ENCODE data around the gene XPO5. TPM values are rescaled to one million over a fixed set of nuclear protein-coding genes. Genes with fewer than 3 reads are reported as not detected.

The XPO5 gene
- total RNA-seq, 1 experiment from 2014 or later: 77.4 TPM

DNA sequence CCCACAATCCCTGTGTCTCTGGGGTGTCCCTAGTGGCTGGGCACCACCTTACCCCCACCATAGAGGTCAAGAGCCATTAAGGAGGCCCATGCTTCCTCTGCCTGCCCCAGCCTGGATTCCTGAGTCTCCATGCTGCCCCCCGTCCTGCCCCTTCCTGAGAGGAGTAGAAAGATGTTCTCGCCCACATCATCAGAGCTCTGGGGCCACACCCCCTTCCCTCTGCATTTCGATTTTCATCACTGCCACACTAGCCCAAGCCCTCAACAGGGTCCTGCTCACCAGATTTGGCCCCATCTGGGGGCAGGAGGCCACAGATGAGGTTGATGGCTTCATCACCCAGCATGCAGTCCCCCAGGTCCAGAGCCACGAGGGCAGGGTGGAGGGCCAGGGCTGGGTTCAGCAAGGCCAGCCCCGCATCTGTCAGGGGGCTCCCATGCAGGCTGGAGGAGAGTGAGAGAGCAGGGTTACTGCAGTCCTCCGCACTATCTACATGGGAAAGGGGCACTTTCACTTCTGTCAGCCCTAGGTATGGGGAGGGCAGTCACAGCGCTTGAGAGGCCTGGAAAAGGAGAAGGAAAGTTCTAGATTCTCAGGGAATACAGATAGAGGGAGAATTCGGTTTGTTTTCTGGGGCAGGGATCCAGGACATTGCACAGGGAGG lies 67.2 kb downstream of the XPO5 start:
- BruUV-seq (replicated peaks): no TSS peak
- no peak for TF ChIP-seq CEBPB (IDR thresholded peaks at IDR 0.05; ENCODE audit: low read depth)
- TF ChIP-seq, protein P1, sequence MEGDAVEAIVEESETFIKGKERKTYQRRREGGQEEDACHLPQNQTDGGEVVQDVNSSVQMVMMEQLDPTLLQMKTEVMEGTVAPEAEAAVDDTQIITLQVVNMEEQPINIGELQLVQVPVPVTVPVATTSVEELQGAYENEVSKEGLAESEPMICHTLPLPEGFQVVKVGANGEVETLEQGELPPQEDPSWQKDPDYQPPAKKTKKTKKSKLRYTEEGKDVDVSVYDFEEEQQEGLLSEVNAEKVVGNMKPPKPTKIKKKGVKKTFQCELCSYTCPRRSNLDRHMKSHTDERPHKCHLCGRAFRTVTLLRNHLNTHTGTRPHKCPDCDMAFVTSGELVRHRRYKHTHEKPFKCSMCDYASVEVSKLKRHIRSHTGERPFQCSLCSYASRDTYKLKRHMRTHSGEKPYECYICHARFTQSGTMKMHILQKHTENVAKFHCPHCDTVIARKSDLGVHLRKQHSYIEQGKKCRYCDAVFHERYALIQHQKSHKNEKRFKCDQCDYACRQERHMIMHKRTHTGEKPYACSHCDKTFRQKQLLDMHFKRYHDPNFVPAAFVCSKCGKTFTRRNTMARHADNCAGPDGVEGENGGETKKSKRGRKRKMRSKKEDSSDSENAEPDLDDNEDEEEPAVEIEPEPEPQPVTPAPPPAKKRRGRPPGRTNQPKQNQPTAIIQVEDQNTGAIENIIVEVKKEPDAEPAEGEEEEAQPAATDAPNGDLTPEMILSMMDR (IDR thresholded peaks at IDR 0.05 in 2 of 3, conservative IDR thresholded peaks at IDR 0.05 in 1 of 3; ENCODE audit: borderline replicate concordance in 1 of 3, insufficient read depth in 1 of 3, low read depth in 2 of 3, low read length in 2 of 3): 0 out of 6 replicates have a peak, but pooled peaks of 1 of the 3 experiments have one; percentile 8
- Histone ChIP-seq H3K9ac (ENCODE audit: low read length) (no peak overlapping the region), H2AFZ (ENCODE audit: low read depth, low read length, poor library complexity, severe bottlenecking) (no peak overlapping the region), H4K20me1 (ENCODE audit: insufficient read depth) (no peaks in the 10 kb centered on the region), H3K9me2 (ENCODE audit: insufficient read depth) (no peaks in the 10 kb centered on the region), H3K79me2 (ENCODE audit: insufficient read depth, low read length) (no peaks in the 10 kb centered on the region), H3K27ac (ENCODE audit: low read depth, low read length) (no peak overlapping the region), H3K4me2 (ENCODE audit: low read length) (no peak overlapping the region), H3K9me3 (ENCODE audit: control insufficient read depth in 1 of 2, insufficient read depth in 1 of 2, low read depth in 1 of 2, low read length in 2 of 2) (no peaks in the 10 kb centered on the region), H3K4me3 (replicated peaks in 1 of 2; ENCODE audit: low read depth in 1 of 2, low read length in 2 of 2) (no peak overlapping the region), H3K36me3 (ENCODE audit: control insufficient read depth in 1 of 2, insufficient read depth in 2 of 2, low read length in 2 of 2) (peaks cover 12 to 20% of the 10 kb centered on the region in 2 experiments; a peak in 3 of 4 replicates), H3K4me1 (ENCODE audit: control insufficient read depth in 1 of 2, insufficient read depth in 2 of 2, low read length in 2 of 2) (peaks cover 10 to 22% of the 10 kb centered on the region in 2 experiments; a peak in 3 of 4 replicates), H3K27me3 (ENCODE audit: insufficient read depth, low read length) (no peaks in the 10 kb centered on the region)
- intact Hi-C loops (cut with micrococcal nuclease): loop anchor here (10.0 kb wide), 1 partner anchor 144 kb away; the partner anchor contains the start of gene ZNF318
- ChIA-PET POLR2A (interaction anchor here (1.2 kb wide), 1 partner anchor 8 kb away, joined by 3 read pairs; the partner anchor contains the start of genes POLR1C and YIPF3), RAD21 (ENCODE audit: low non-redundant PET in 1 of 2, low total read pairs in 2 of 2, uncharacterized antibody in 2 of 2, unreplicated experiment in 2 of 2) (no interaction called here), CTCF (interaction anchor here (0.9 to 3.8 kb wide), 4 partner anchors 13 to 365 kb away, joined by 3 to 31 read pairs (median 14); partner anchors contain the start of gene DLK2)
- DNase-seq (ENCODE audit: low read depth, low spot score) (no peak), ATAC-seq (no peak)

All from HCT116 (cell line).